DMS79 (cell line): ENCODE data around the gene HNF4A.

Experiments
- DNase-seq: peaks from one replicate; lab custom pipeline; 2025; lab: John Stamatoyannopoulos, UW

The HNF4A gene

DNA sequence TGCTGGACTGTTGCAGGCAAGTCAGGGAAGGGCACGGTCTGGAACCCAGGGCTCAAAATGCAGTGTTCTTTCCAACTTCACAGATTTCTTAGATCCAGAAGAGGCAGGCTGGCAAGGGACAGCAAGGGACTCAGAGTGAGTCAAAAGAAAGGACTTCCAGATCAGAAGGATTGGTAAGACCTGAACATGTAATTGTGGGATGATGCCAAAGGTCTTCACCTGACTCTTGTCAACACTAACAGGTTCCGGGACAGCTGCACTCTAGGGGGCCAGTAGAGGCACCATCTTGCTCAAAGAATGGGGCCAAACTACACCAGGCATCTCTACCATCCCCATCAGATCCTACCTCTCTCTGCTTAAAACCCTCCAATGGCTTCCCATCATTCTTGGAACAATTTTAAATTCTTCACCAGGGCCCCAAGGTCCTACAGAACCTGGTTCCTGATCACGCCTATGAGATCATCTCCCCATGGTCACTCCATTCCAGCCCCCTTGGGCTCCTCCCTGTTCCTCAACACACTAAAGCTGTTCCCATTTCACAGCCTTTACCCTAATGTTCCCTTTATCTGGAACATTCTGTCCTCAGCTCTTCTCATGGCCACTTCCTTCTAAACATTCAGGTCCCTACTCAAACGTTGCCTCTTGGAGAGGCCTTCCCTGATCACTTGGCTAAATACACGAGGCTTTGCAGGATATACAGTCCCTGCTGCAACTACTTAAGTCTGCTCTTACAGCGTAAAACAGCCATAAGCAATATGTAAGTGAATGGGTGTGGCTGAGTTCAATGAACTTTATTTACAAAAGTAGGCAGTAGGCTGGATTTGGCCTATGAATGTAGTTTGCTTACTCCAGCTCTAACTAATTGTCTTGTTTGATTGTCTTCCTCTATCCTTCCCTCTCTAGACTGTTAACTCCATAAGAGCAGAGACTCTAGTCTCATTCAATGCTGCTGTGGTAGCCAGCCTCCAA lies 90.5 kb downstream of the HNF4A start:
- DNase-seq: no peak

- no peak for DNase-seq
These were observed 92.4 kb downstream of the HNF4A start for GRCh38 chr20:44447827-44448419.

DNA sequence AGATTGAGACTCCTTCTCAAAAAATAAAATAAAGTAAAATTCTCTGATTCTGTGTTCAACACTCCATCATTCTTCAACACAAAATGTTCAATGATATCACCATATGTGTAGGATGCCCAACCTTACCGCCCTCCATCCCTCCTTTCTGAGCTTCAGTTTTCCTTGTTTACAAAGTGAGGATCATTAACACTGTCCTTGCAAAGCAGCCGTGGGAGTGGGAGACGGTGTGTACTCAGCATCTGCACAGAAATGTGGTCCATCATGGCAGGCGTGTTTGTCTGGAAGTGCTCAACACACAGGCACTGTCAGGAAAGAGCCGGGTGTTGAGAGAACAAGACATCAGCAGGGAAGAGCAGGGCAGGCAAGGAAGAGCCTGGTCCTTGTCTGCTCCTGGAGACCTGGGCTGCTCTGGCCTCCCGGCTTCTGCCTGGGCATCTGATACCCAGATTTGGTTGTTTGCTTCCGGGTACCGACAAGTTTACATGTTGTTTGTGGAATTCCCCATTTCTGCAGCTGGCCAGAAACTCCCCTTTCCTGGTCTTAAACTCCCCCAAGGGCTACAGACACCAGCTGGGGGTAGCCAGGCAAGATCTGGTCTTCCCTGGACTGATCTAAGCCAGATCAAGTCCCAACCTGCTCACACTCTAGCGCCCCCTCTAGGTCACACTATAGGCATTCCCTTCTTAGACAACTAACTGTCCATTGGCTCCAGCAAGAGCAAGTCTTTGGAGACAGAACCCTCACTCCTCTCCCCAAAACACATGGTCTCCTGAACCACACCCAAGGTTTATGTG lies 93.5 kb downstream of the HNF4A start:
- no peak for DNase-seq

- DNase-seq: no peak
These were observed 94.4 kb downstream of the HNF4A start for GRCh38 chr20:44449864-44450263.

DNA sequence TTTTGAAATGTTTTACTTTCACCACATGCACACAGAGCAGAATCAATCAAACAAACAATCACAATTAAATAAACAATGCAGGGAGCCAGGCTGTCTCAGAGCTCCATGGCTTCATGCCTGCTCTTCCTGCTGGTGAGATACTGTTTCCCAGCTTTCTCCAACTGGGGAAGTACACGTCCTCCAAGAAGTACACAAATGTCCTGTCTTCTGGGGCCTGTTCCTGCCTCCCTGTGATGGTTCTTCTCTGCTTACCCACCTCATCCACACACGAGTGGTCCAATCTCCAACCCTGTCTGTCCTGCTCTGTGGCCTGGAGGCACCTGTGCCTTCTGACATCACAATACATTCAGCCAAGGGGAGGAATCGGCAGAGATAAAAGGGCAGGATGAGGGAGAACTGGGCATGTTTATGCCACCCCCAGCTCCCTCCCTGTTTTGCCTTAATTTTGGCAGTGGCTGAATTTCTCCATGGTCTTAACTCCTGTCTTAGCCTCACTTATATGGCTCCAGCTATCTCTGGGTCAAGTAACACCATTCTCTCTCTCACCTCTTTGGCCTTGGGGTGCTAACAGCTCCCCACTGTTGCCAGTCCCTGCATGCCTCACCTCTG lies 94.9 kb downstream of the HNF4A start:
- DNase-seq: no peak

DNA sequence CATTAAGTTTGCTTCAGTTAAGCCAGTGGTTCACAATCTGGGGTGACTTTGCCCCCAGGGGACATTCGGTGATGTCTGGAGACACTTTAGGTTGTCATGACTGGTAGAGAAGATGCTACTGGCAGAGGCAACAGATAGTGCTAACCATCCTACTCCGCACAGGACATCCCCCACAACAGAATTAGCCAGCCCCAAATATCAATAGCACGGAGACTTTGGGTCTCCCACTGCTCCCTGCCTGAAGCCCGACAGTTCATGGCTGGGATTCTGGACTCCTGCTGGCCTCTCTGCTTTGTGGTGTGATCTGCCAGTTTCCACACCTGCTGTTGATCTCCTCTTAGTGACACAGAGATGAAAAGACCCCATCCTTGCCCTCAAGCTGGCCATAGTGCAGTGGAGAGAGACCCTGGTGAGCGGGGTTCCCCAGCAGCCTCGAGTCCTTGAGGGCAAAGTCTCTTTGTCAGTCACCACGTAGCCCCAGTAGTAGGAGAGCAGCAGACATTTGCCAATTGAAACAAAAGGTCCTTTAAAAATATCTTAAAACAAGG lies 95.5 kb downstream of the HNF4A start:
- DNase-seq: no peak

GRCh38 chr20:44454306-44454963 lies 98.9 kb downstream of the HNF4A start:
- no peak for DNase-seq

DNA sequence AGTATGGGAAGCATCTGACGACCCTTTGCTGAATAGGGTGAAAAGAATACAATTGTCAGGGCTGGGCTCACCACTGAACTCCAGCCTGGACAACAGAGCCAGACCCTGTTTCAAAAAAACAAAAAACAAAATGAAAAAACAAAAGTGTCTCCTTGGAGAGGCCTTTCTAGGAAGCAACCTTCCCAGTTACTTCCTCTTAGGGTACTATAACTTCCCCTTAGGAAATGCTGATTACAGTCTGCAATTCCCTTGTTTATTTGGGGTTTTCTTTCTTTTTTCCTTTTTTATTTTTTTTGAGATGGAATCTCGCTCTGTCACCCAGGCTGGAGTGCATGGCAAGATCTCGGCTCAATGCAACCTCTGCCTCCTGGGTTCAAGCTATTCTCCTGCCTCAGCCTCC lies 99.6 kb downstream of the HNF4A start:
- DNase-seq: no peak

GRCh38 chr20:44456611-44457010 lies 101.1 kb downstream of the HNF4A start:
- no peak for DNase-seq

DNA sequence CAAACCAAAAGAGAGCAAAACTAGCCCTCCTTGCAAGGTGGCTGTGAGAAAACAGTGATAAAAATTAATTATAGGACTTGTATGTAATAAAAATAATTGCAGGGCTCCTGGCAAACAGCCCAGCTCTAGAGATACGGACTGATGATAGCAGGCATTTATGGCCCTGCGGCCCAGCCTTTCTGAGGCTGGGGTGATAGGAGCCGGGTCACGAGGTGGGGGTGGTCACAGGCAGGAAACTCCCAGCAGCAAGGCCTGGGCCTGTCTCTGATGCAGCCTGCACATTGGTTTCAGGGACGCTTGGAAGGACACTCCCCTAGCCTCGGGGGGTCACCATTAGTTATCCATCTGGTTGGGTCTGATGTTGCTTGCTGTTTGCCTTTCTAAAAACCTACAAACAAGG lies 101.5 kb downstream of the HNF4A start:
- no peak for DNase-seq

- no peak for DNase-seq
These were observed 103.8 kb downstream of the HNF4A start for GRCh38 chr20:44459271-44459670.

DNA sequence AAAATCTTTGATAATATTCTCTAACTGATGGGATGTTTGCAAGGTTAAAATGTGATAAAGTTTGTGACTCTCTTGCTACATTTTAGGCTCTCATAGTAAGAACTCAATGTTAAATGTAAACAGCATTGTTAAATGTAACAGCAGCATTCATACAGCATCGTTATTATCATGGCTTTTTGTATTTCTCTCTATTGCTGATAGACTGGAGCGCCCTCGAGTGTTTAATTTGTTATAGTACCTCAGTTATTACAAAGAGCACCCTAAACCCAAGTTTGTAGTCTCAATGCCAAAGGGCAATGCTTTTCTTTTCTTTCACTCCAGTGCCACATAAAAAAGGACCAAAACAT lies 105.3 kb downstream of the HNF4A start:
- no peak for DNase-seq

- no peak for DNase-seq
These were observed 105.8 kb downstream of the HNF4A start for GRCh38 chr20:44461142-44461802.

DNA sequence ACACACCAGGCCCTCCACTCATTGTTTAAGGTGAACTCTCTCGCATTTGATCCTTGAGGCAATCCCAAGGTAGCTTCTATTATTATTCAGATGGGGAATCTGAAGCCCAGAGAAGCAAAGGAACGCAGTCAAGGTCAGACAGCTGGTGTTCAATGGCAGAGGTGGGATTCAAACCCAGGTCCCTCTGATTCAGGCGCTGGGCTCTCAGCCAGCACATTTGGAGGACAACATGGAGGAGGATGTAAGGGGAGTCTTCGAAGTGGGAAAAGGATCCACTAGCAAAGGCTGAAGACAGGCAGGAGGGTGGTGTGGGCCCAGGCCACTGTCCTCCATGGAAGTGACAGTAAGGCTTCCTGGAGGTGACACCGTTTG lies 106.3 kb downstream of the HNF4A start:
- DNase-seq: no peak

DNA sequence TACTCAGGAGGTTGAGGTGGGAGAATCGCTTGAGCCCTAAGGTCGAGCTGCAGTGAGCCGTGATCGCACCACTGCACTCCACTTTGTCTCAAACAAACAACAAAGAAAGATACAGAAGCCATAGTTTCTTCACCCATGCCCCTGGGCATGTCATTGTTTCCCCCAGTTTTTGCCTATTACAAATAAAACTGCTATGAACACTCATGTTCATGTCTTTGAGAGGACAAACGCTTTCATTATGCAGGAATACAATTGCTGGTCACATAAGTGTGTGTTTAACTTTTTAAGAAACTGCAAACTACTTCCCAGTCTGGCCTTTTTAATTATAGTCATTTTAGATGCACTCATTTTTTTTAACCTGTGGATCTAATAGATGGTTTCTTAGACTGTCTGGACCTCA lies 108.0 kb downstream of the HNF4A start:
- no peak for DNase-seq

DNA sequence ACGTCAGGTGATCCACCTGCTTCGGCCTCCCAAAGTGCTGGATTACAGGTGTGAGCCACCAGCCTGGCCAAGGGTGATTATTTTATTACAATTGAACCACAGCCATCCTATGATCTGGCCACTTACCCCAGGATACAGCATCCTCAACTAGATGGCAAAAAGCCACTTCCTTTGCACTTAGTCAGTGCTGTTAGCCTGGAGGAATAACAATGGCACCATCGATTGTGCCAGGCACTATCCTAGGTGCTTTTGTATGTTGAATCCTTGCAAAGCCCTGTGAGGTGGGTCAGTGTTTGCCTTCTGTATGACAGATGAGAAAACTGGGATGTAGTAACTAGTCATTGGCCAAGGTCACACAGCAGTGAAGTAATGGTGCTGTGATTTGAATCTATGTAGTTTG lies 109.0 kb downstream of the HNF4A start:
- no peak for DNase-seq

- DNase-seq: no peak
These were observed 109.6 kb downstream of the HNF4A start for GRCh38 chr20:44465001-44465560.

GRCh38 chr20:44467289-44467883 lies 111.9 kb downstream of the HNF4A start:
- no peak for DNase-seq

DNA sequence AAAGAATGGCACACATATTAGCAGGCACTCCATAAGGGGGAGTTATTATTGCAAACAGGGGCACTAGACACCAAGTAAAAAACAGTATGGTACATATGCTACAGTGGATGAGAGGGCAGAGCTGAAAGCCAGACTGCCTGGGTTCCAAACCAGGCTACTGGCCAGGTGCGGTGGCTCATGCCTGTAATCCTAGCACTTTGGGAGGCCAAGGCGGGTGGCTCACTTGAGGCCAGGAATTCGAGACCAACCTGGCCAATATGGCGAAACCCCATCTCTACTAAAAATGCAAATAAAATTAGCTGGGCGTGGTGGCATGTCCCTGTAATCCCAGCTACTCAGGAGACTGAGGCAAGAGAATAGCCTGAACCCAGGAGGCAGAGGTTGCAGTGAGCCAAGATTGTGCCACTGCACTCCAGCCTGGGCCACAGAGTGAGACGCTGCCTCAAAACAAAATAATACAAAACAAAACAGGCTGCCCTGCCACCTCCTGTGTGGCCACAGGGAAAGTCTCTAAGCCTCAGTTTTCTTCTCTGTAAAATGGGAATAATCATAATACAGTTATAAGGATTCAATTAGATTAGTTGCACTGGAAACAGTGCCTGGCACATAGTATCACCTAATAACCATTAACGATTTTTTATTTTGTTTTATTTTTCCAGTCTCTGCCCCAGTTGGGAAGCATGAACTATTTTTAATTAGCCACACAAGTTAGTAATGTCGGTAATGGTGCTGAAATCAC lies 112.7 kb downstream of the HNF4A start:
- DNase-seq: no peak

DNA sequence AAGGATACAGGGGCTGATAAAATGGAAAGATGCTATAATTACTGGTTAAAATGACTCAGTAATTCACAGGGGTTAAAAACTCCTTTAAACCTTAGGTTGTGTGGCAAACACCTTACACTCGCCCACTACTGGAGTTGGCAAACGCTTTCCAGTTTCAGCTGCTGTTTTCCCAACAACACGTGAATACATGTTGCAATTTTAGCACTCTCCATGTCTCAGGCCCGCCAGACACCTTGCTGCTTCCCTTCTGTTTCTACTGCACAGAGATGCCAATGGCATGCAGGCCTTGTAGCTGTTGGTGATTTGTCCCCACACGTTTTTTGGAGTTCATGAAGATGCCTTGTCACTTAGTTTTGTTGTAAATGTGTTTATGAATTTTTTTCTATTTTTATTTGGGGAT lies 114.8 kb downstream of the HNF4A start:
- DNase-seq: no peak
